Ramos (cell line): ENCODE data around the gene RNF11.

Source experiments
- in situ Hi-C: fragments of 300-500 bp; cut with MboI; formaldehyde crosslinking; loops from one replicate; pipeline ENCODE4 v1.14.3; 2022; ENCODE audit warnings: low sequenced_read_pairs; ENCODE audit not compliant: unreplicated experiment

The RNF11 gene

DNA sequence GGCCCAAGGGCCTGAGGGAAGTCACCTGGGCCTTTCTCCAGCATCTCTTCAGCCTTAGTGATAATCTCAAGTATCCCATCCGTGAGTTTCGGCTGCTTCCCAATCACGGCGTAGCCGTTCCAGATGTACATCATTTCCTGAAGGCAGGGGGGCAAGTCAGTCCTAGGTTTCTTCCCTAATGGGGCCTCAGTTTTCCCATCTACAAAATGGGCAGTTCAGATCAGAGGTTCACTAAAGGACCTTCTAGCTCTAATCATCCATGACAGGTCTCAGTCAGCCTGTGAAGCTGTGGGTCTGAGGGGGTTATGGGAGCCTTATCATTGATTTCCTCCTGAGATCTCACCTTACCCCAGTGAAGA lies 54.4 kb downstream of the RNF11 start:
- in situ Hi-C loops, result no loop called here

DNA sequence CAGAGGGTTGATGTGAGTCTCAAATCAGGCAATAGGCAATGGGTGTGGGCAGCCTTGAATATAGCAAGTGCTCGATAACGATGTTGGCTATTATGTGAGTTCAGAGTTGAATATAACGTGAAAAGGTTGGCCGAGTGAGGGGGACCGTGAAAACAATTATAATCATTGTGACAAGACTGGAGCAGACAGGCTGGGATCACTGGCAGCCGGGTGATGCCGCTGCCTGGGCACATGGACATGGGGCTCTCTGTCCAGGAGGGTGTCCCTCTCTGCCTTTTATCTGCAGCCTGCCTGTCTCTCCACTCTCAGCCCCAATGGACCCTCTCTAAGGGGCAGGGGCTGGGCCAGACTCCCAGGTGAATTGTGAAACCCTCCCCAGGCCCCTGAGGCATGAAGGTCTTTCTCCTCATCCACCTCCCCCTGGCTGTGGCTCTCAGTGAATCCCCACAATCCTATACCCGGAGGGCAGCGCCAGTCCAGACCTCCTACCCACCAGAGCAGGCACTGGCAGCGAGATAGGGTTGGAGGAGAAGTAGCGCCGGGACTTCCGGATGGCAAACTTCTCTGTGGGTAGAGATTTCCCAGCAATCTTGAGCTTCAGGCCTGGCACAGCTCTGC lies 57.9 kb downstream of the RNF11 start:
- in situ Hi-C loops, result no loop called here

DNA sequence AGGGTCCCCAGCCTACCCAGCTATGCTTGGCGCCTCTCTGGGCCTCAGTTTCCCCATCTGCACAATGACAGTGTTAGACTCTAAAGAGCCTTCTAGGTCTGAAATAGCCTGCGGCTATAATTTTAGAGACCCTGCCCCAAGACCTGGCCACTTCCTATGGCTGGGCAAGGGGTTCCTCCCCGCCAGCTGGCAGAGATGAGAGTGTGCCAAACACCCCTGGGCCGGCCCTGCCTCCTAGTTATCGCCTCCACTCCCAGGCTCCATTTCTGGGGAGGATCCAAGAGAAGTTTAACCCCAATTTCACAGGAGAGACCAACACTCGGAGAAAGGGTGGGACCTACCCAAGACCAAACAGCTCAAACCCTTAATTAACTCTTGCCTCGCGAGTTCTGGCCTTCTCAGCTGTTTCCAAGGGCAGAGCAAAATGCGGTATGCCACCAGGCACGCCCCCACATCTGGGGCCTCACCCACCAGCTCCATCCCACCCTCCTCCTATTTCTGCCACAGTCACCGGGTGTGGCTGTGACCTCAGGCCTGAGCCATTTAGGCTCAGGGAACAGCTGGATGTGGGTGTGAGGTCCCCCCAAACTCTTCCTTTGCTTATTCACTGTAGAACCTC lies 58.6 kb downstream of the RNF11 start:
- in situ Hi-C loops, result no loop called here

DNA sequence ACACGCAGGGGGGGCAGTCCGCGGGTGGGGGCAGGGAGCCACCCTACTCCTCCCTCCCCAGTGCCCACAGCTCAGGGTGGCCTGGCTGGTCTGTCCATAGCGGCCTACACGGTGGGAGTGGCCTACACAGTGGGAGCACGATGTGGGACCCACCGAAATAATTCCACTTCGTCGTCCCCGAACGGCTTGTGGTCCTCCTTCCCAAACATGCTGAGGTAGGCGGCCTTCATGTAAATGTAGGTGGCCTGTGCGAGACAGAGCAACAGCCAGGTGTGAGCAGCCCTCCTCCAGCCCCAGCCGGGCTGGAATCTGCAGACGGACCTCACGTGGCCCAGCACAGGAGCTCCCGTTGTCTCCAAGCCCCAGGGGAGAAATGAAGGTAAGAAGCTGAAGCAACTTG lies 59.9 kb downstream of the RNF11 start:
- in situ Hi-C loops, result no loop called here

DNA sequence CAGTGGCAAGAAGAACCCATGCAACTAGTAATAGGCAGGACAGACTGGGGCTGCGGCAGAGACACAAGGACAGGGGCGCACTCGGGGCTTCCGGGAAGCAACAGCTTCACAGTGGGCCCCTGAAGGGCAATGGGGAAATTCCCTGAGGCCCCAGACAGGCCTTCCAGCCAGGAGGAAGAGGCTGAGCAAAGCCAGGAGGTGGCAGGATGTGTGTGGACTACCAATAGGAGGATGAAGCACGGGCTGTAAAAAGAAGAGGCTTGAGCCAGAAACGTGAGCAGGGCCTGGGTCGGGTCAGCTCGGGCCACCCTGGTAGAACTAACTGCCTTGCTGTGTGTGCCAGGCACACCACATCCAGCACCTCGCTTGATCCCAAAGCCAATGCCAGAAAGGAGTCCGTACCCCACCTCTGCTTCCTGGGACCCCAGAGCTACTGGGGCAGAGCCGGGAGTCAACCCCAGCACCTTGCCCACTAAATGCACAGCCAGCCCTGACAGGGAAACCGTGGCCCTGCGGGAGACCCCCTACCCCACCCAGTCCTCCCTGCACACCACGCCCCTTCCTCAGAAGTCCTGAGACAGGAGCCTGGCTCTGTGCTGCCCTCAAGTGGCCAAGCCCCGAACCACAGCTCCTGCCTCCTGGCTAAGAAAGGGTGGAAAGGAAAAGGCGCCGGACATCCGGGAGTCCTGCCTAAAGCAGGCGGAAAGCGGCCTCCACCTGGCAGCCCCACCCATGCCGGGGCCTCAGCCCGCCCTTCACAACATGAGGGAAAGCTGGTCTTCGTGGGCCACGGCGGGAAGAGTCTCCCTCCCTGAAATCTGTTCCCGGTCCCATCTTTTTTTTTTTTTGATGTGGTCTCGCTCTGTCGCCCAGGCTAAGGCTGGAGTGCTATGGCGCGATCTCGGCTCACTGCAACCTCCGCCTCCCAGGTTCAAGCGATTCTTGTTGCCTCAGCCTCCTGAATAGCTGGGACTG lies 60.6 kb downstream of the RNF11 start:
- in situ Hi-C loops, result no loop called here

DNA sequence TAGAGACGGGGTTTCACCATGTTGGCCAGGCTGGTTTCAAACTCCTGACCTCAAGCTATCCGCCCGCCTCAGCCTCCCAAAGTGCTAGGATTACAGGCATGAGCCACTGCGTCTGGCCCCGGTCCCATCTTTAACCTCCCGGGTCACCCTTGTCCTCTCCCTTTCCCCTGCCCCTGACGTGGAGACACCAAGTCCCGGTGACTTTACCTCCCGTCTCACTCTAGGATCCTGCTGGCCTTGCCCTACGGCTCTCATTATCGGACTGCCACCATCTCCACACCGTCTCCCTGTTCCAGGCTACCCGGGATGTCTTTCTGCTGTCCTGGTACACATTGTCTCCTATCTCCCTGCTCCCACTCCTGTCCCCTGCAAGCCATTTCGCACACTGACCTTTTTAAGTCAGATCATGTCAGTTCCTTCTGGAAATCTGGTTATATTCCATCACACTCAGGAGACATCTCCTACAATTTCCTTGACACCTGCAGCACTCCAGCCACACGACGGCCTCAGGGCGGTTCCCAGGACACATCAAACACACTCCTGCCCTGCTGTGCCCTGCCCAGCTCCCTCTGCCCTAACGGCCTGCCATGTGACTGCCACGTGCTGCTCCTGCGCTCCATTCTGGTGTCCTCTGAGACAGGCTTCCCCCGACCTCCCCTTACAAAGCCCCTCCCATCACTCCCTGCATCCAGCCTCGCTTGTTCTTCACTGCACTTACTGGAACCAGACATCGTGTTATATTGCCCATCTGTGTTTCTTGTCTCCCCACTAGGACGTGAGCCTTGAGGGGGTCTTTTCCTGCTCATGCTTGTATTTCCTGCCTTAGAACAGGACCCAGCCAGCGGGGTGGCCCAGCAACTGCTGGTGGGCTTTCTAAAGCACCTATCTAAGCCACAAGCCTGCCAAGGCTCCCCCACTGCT lies 61.6 kb downstream of the RNF11 start:
- in situ Hi-C loops, result no loop called here

DNA sequence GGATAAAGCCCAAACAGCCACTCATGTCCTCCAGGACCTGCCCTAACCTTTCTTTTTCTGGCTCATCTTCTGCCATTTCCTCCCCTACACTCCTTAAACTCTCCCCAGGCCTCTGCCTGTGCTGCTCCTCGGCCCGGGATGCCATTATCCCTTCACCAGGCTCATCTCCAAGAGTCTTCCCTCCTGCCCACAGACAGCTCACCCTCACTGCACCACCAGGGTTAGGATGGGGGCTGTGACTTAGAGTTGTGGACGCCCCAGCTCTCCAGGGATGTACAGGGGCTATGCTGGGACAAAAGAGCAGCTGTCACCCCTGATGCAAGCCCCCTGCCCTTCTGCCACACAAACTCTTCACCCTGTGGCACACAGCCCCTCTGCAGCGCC lies 62.2 kb downstream of the RNF11 start:
- in situ Hi-C loops, result no loop called here

DNA sequence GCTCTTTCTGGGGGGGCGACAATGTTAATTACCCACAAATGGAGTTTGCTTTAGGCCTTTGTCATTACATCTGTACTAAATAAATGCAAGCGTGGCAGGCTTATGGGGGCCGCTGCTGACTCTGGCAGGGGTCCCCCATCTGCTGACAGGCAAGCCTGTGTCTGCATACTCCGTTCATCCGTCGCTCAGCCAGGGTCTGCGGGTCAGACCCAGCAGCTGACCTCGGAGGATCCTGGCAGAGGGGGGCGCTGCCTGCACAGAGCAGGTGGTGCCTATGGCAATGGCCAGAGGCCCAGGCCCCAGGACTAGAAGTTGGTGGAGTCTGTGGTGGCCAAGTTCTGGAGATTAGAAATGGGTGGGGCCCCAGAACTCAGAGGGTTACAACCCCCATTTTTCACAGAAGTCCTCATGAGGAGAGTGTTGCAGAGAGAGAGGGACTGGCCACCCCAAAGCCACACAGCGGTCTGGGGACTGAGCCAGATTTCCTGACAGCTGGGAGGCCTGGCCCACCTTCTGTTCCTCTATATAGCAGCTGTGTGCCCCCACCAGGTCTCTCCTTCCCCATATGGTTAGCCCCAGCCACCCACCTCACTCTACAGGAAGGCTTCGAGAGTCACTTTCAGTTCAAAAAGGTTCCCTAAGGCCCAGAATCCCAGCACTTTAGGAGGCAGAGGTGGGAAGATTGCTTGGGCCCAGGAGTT lies 63.3 kb downstream of the RNF11 start:
- in situ Hi-C loops, result no loop called here

DNA sequence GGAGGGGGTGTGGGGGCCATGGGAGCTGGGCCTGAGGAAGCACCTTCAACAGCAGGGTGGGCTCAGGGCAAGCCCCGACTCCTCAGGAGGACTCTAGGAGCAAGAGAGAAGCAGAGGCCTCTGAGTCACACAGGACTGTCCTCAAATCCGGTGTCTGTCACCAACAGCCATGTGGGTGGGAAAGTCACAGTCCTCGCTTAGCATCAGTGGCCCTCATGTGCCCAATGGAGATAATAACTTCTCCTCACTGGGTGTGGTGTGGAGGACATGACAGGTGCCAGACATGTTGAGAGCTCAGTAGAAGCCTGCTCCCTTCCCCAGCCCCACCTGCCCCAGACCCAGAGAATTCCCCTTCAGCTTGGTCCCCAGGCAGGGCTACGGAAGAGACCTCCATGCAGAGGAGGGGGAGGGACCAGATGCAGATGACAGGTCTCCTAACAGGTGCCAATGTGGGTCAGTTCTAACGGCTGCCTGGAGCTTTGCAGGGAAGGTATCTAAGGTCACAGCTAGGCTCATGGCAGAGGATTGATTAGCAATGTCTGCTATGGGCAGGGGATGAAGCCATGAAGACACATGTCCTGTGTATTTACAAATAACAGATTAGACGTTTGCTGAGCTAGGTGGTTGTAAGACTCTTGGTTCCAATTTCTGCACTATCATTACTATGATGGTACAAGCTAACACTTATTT lies 64.1 kb downstream of the RNF11 start:
- in situ Hi-C loops, result no loop called here

DNA sequence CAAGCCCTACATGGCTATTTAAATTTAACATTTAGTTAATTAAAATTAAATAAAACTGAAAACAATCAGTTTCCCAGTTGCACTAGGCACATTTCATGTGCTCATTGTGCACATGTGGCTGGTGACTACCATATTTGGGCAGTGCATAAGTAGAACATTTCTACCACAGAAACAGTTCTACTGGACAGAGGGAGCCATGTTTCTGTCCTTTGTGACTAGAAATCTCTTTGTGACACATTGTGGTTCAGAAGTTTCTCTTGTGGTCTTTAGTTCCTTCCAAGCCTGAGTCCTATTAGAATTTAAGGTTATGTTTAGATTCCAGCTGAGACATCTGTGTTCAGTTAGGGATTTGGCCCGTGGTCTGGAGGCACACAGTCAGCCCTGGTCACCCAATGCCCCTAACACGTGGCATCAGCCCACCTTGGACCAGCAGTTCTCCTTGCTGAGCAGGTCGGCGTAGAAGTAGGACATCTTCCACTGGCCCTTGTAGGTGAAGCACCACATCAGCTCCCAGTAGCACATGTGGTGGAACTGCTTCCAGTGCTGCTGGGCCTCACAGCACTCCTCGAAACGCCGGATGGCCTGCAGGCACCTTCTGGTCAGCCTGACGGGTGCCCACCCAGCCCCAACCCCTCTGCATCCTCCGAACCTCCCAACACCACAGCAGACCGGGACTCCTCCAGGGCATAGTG lies 65.2 kb downstream of the RNF11 start:
- in situ Hi-C loops, result no loop called here

DNA sequence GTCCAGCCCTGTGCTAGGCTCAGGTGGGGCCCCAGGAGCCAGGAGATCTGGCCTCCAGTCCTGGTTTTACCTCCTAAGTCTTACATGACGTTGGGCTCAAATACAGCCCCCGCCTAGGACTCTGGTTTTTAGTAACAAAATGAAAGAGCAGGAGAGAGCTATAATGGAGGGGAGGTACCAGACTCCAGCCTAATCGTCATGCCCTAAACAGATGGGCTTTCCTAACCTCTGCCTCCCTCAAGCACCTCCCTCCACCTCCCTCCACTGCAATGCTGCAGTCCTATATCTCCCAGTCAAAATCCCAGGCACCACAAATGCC lies 65.7 kb downstream of the RNF11 start:
- in situ Hi-C loops, result no loop called here

DNA sequence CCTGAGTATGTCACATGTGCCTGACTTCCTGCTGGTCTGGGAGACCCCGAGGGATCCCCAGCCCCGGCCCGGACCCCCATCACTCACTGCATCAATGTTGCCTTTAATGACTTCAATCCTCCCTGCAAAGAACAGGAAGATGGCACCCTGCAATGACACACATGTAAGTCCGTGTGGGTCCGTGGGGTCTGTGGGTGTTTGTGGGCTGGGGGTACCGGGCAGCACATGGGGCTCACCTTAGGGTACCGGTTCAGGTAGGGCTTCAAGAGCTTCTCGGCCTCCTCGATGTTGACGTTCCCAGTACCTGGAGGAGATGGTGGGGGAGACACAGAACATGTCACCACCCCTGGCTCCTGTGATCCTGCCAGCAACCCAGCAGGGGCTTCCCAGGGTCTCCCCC lies 66.2 kb downstream of the RNF11 start:
- in situ Hi-C loops, result no loop called here

DNA sequence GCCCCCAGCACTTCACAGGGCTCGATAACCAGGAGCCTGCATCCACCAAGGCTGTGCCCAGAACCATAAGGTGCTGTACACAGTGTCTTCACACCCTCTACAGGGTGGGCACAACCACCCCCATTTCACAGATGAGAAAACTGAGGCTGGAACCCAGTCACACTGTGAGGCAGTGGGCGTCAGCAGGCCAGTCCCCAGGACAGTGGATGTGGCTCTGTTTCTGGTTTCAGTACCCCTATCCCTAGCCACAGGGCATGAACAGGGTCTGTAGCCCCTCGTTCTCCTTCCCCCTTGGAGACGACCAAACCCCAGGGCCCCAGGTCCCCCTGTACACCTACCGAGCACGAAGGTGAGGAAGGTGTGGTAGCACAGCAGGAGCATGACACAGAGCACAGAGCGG lies 66.7 kb downstream of the RNF11 start:
- in situ Hi-C loops, result no loop called here

DNA sequence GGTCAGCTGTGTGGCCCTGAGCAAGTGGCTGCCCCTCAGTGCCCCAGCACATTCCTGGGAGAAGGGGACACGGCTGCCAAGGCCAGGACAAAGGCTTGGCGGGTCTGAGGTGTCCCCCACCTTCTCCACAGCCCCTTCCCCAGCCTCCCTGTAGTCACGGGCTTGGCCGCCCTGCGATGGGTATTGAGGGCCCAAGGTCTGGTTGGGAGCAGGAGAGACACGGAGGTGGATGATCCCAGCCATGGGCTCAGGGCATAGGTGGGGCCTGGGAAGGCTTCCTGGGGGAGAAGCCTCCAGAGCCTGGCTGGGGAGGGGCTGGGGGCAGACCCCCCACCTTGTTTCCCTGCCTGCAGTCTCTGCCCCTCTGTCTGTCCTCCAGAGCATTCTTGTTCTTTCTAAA lies 67.2 kb downstream of the RNF11 start:
- in situ Hi-C loops, result no loop called here

DNA sequence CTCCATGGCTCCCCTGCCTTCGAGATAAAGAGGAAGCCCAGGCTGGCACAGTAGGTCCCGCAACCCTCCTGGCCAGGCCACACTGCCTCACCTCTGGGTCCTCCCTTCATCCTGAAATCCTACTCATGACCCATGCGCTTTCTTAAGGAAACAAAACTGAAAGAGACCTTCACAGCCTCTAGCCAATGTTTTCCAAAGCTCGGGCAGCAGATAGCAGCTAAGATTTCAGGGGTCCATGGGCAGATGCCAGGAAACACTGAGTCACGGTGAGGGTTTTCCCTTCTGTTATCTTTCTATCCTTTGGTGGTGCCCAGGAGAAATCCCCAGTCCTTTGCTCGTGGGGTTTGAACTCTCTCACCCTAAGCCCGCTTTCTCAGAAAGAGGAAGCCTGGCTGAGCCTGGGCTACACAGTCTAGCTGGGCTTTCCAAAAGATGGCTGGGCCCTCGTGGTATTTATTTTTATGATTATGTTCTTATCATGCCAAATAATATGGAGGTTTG lies 67.7 kb downstream of the RNF11 start:
- in situ Hi-C loops, result no loop called here

DNA sequence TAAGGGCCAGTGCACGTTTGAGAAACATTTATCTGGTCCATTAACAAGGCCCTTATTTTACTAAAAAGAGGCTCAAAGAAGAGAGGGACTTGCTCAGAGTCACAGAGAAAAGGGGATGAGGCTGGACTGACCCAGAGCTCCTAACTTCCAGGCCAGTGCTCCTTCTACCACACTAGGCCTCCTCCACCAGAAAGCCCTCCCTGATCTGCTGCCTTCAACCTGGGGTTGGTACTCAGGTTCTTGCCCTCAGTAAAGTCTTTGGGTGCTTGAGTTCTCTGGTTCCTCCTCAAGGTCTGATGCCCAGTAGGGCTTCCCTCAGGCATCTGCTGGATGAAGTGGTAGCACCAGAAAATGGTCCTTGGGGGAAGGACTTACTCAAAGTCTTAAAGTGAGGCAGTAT lies 68.3 kb downstream of the RNF11 start:
- in situ Hi-C loops, result no loop called here

DNA sequence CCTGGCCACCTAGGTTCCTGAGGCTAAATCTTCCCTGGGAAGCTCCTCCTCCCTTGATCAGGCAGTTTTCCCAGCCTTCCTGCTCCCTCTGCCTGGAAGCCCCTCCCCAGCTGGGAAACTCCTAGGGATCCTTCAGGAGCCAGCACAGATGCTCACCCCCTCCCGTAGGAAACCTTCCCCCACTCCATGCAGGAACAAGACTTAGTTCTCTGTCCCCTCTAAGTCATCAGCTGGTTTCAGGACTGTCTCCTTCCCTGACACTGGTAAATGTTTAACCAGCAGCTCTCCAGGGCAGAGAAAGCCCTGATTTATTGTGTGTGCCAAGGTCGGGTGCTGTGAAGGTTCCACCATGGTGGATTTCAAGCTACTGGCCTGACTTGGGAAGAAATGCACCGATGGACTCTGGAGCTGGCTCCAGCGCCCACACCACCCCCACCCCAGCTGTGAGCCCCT lies 69.3 kb downstream of the RNF11 start:
- in situ Hi-C loops, result no loop called here

DNA sequence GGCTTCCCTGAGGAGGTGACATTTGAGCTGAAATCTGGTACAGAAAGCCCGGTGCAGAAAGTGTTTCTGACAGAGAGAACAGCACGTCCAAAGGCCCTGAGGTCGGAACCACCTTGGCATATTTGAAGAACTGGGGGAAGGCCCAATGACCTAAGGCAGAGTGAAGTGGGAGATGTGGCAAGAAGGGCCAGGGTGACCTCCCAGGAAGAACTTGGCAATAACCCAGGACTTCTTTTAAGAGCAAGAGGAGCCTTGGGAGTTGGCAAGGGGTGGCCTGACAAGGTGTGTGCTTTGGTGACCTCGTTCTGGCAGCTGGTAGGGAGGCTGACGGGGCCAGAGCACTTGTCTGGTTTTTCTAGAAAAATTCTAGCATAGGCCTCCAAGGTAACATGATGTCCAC lies 70.9 kb downstream of the RNF11 start:
- in situ Hi-C loops, result no loop called here

DNA sequence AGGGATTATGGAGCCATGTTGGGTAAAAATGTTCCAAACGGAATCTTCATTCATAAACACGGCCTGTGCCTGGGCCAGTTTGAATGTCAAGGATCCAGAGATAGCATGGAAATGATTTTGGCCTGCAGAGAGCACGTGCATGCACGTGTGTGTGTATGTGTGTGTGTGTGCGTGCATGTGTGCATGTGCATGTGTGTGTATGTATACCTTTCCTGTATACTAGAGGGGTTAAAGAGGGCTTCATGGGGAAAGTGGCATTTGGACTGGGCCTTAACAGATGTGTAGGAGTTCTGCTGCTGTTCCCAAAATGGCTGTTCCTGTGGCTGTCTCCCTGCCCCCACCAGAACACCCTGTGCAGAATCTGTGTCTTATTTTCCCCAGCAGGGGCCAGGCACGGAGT lies 72.6 kb downstream of the RNF11 start:
- in situ Hi-C loops, result no loop called here
